D721Med (cell line): Measurements from ENCODE around the gene SLC14A1.

Experiments used
- DNase-seq: peaks from one replicate; pipeline ENCODE4 v3.0.0; 2011; ENCODE audit warnings: low spot score; ENCODE audit not compliant: insufficient read length
- FAIRE-seq: peaks from 2 replicates; lab custom pipeline; 2011; peaks lifted over from hg19 to GRCh38; lab: Jason Lieb, UNC
- CTCF ChIP-seq: IDR thresholded peaks from 2 replicates; pipeline ENCODE4 v1.5.1; 2012; ENCODE audit warnings: mild to moderate bottlenecking, control low read depth; ENCODE audit not compliant: insufficient read depth; ENCODE audit errors: missing control alignments

The SLC14A1 gene

GRCh38 chr18:45764000-45764686, 40.2 kb downstream of the SLC14A1 start:
- TF ChIP-seq CTCF = no peak
- FAIRE-seq (no peak), DNase-seq (no peak)

DNA sequence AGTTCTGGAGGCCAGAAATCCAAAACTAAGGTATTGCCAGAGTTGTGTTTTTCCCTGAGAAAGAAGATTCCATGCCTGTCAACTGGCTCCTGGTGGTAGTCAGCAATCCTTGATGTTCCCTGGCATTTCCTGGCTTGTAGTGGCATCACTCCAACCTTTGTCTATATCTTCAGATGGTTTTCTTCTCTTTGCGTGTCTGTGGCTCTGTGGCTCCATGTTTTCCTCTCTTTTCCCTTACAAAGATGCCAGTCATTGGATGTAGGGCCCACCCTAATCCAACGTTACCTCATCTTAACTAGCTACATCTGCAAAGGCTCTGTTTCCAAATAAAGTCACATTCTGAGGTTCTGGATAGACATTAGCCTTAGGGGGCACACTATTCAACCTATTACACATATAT, 41.8 kb downstream of the SLC14A1 start:
- no peak for TF ChIP-seq CTCF
- FAIRE-seq (no peak), DNase-seq (no peak)

DNA sequence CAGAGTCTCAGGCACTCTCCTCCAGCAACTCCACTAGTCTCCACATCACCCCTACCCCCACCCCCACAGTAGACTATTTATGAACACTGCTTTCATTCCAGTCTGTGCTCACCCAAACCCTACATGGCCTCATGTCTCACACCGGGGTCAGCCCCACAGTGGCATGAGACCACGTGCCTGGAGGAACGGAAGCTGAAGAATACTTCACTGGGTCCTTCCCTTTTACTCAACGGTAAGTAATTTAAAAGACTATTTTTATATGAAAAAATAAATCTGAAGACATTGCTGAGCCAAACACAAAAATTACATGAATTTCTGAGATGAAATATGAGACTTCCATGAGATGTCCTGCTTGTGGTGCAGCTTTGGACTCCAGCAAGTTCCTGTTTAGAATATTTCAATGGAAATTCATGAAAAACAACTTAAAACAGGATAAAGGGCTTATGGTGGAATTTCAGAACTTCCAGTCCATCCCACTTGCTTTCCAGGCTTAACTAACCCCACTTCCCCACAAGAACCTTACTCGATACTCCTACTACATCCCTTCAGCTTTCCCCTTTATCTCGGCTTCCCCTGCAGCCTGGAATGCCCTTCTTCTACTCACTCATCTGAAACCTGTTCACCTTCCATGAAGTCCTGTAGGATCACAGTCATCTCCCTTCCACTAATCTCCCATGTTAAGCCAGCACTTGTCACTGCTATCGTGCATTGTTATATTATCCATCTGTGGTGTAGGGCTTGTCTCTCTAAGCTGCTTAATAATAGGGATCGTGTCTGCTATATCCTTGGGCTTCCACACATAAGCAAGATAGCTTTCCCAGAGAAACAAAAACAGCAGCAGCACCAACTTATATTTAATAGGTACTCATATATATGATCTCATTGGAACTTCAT, 47.9 kb downstream of the SLC14A1 start:
- FAIRE-seq (peak; percentile 96), DNase-seq (peak; percentile 36)
- TF ChIP-seq CTCF = no peak

- no peak for DNase-seq
- no peak for FAIRE-seq
- no peak for TF ChIP-seq CTCF
Observed at GRCh38 chr18:45774065-45774521, 50.1 kb downstream of the SLC14A1 start.

DNA sequence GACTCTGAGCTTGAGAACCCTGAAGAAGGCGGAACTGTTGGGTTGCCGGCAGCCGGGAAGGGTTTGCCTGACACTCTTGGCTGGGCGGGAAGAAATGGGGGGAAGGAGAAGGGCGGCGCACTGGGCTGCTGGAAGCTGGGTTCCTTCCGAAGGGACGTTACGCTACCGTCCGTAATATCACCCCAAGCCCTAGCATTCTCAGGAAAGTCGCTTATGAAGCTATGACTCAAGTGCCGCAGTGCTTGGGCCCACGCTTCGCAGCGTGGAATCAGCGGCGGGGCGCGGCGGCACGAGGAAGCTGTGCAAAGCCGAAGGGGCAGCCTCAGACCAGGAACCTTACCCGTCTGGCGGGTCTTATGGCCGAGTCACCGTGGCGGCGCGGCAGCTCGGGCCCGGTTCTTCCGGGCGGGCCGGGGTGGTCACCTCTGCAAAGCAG, 51.3 kb downstream of the SLC14A1 start:
- TF ChIP-seq CTCF = no peak
- FAIRE-seq = no peak
- no peak for DNase-seq

DNA sequence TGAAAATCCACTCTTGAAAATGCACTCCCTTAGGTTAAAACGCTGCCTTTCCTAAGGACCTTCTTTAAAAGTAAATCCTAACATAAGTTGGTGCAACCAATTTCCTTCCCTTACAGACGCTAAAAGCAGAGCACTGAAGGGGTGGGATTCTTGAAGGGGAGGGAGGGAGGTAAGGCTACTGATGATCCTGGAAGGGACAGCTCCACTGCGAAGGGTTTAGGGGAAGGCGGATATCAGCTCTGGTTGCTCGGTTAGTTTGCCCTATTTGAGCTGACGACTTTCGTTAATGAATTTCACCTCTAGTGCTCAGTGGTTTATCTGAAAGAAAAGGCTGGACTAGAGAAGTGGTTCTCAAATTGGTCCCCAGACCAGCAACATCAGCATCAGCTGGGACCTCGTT, 51.8 kb downstream of the SLC14A1 start:
- FAIRE-seq = no peak
- no peak for TF ChIP-seq CTCF

GRCh38 chr18:45777393-45777792, 53.4 kb downstream of the SLC14A1 start:
- no peak for TF ChIP-seq CTCF
- FAIRE-seq (peak; percentile 69), DNase-seq (no peak)

More for the DNA sequence above, 51.8 kb downstream of the SLC14A1 start:
- DNase-seq = no peak
